CD4-positive, alpha-beta T cell (primary cell): ENCODE measurements around the gene RNF223. TPM values are rescaled to one million over a fixed set of nuclear protein-coding genes. Genes with fewer than 3 reads are reported as not detected.

Source experiments
- ATAC-seq: fragments of 200-7000 bp; cut with Tn5 transposase; one replicate; pipeline ENCODE4 v1.10.0; 2022; ENCODE audit warnings: mild to moderate bottlenecking; ENCODE audit not compliant: poor library complexity
- CTCF ChIA-PET: fragments of 350-600 bp; sonication (Branson Sonifier 250); formaldehyde crosslinking; loops from one replicate; lab custom pipeline; 2021; ENCODE audit warnings: antibody characterized with exemption, inconsistent platforms; lab: Charles Lee
- POLR2A ChIA-PET: fragments of 350-600 bp; sonication (Branson Sonifier 250); formaldehyde crosslinking; loops from one replicate; lab custom pipeline; 2021; ENCODE audit warnings: antibody characterized with exemption, inconsistent platforms; lab: Charles Lee
- DNase-seq, 14 experiments: peaks; one replicate each; pipeline ENCODE4 v3.0.0-alpha.2; 2013 to 2020; ENCODE audit warnings: mixed read lengths in 2 of 14
- H3K27ac ChIP-seq, 2 donors: one replicate each; pipeline versions ENCODE4 v1.5.1 to v1.7.0; 2013; ENCODE audit warnings: low read length in 2 of 2, low read depth in 1 of 2, mild to moderate bottlenecking in 1 of 2
- H3K27me3 ChIP-seq, 2 experiments: 1 replicate in 1 of 2; 2 replicates in 1 of 2; pipeline versions ENCODE4 v1.6.1 to v1.7.0; 2013; ENCODE audit warnings: low read length in 2 of 2, control low read depth in 1 of 2, mild to moderate bottlenecking in 1 of 2, moderate library complexity in 1 of 2; ENCODE audit not compliant: insufficient read depth in 2 of 2, control insufficient read depth in 1 of 2
- H3K36me3 ChIP-seq: one replicate; pipeline ENCODE4 v1.6.1; 2013; ENCODE audit warnings: low read length, control low read depth; ENCODE audit not compliant: insufficient read depth
- H3K4me1 ChIP-seq: one replicate; pipeline ENCODE4 v1.6.1; 2013; ENCODE audit warnings: low read length, control low read depth; ENCODE audit not compliant: insufficient read depth
- H3K4me3 ChIP-seq: one replicate; pipeline ENCODE4 v1.5.1; 2013; ENCODE audit warnings: mild to moderate bottlenecking, low read length, moderate library complexity
- H3K9me3 ChIP-seq, 2 experiments: 1 replicate in 1 of 2; 2 replicates in 1 of 2; pipeline versions ENCODE4 v1.6.1 to v1.7.0; 2013; ENCODE audit warnings: low read length in 2 of 2, mild to moderate bottlenecking in 2 of 2, control low read depth in 1 of 2, moderate library complexity in 1 of 2; ENCODE audit not compliant: control insufficient read depth in 1 of 2, insufficient read depth in 1 of 2
- H3K27ac Mint-ChIP-seq: one replicate; pipeline ENCODE4 v1.8.0; 2020; ENCODE audit warnings: mixed read lengths
- H3K27me3 Mint-ChIP-seq: one replicate; pipeline ENCODE4 v1.8.0; 2021; ENCODE audit warnings: mixed read lengths
- H3K36me3 Mint-ChIP-seq: one replicate; pipeline ENCODE4 v1.8.0; 2021; ENCODE audit warnings: low read depth, mixed read lengths
- H3K4me1 Mint-ChIP-seq: one replicate; pipeline ENCODE4 v1.8.0; 2021; ENCODE audit warnings: low read depth, mixed read lengths
- H3K4me3 Mint-ChIP-seq: one replicate; pipeline ENCODE4 v1.8.0; 2020; ENCODE audit warnings: mild to moderate bottlenecking, mixed read lengths
- H3K9me3 Mint-ChIP-seq: one replicate; pipeline ENCODE4 v1.8.0; 2020; ENCODE audit warnings: mixed read lengths
- intact Hi-C, 2 experiments: fragments of 100-400 bp; cut with DNase I in 1 of 2; cut with micrococcal nuclease in 1 of 2; formaldehyde crosslinking; loops; one replicate each; pipeline versions ENCODE4 v1.15.1 to v1.9.0; 2023 to 2025; cut with DNase I, micrococcal nuclease
- total RNA-seq, 174 experiments: library from RNA in 2 of 174; stranded (reverse) in 2 of 174; gene quantifications; one replicate each; pipeline ENCODE4 v1.2.3 and lab custom pipeline; 2021 to 2026
- TF ChIP-seq, protein P1 (sequence below): fragments of 200-600 bp; IDR thresholded peaks from one replicate; pipeline ENCODE4 v1.8.0; 2022; ENCODE audit warnings: antibody characterized with exemption, mild to moderate bottlenecking

The RNF223 gene
- total RNA-seq, 2 experiments from 2014 or later = not detected

DNA sequence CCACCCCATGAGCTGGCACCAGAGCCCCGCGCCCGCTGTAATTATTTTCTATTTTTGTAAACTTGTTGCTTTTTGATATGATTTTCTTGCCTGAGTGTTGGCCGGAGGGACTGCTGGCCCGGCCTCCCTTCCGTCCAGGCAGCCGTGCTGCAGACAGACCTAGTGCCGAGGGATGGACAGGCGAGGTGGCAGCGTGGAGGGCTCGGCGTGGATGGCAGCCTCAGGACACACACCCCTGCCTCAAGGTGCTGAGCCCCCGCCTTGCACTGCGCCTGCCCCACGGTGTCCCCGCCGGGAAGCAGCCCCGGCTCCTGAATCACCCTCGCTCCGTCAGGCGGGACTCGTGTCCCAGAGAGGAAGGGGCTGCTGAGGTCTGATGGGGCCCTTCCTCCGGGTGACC is 19.1 kb downstream of the RNF223 start:
- TF ChIP-seq, protein P1, sequence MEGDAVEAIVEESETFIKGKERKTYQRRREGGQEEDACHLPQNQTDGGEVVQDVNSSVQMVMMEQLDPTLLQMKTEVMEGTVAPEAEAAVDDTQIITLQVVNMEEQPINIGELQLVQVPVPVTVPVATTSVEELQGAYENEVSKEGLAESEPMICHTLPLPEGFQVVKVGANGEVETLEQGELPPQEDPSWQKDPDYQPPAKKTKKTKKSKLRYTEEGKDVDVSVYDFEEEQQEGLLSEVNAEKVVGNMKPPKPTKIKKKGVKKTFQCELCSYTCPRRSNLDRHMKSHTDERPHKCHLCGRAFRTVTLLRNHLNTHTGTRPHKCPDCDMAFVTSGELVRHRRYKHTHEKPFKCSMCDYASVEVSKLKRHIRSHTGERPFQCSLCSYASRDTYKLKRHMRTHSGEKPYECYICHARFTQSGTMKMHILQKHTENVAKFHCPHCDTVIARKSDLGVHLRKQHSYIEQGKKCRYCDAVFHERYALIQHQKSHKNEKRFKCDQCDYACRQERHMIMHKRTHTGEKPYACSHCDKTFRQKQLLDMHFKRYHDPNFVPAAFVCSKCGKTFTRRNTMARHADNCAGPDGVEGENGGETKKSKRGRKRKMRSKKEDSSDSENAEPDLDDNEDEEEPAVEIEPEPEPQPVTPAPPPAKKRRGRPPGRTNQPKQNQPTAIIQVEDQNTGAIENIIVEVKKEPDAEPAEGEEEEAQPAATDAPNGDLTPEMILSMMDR = no peak
- no peaks in the 10 kb centered on the region for H3K9me3 Mint-ChIP-seq
- intact Hi-C loops = no loop called here
- Histone ChIP-seq H3K4me3 (no peak overlapping the region), H3K27me3 (peaks cover 12 to 20% of the 10 kb centered on the region in 2 experiments), H3K36me3 (no peaks in the 10 kb centered on the region), H3K4me1 (peaks cover 14% of the 10 kb centered on the region), H3K27ac (no peak overlapping the region), H3K9me3 (peaks cover 0 to 14% of the 10 kb centered on the region in 2 experiments)
- ATAC-seq (no peak), DNase-seq (no peak)
- H3K27ac Mint-ChIP-seq = no peak overlapping the region
- H3K36me3 Mint-ChIP-seq = no peaks in the 10 kb centered on the region
- no peak overlapping the region for H3K4me3 Mint-ChIP-seq
- POLR2A ChIA-PET = no interaction called here
- CTCF ChIA-PET = no interaction called here
- peaks cover 4% of the 10 kb centered on the region for H3K4me1 Mint-ChIP-seq
- H3K27me3 Mint-ChIP-seq = peaks cover 24% of the 10 kb centered on the region

DNA sequence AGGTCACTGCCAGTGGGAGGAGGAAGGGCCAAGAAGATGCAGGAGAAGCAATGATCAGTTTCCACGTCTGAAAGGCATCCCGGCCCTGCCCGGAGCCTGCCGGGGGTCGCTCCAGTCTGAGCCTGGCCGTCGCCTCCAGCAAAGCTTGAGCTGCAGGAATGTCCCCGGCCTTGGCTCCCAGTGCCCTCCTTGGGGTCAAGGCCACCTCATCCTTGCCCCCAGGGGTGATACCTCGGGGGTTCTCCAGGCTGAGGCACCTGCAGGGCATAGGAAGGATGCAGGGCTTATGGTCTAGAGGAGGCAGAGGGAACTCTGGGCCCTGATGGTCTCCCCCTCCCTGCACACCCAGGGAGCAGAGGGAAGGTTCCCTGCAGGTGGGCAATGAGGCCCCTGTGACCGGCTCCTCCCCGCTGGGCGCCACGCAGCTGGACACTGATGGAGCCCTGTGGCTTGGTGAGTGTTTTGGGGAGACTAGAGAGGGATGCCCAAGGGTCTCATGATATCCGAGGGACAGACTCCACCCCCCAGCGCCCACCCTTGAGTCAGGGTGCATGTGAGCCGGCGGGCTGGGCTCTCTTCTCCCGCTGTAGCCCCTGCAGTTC is 19.9 kb downstream of the RNF223 start:
- no peak for ATAC-seq
- TF ChIP-seq, protein P1 = no peak
- CTCF ChIA-PET = no interaction called here

DNA sequence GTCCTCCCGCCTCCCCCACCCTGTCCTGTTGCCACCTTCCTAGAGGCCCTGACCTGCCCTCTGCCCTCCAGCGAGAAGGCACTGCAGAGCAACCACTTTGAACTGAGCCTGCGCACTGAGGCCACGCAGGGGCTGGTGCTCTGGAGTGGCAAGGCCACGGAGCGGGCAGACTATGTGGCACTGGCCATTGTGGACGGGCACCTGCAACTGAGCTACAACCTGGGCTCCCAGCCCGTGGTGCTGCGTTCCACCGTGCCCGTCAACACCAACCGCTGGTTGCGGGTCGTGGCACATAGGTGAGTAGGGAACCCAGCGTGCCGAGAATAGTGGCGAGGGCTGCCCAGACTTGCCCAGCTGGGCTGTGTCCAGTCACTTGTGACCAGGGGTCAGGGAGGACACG is 20.4 kb downstream of the RNF223 start:
- CTCF ChIA-PET = interaction anchor here (0.6 kb wide), 1 partner anchor 218 kb away, joined by 4 read pairs; no protein-coding TSS in a partner anchor
- Mint-ChIP-seq H3K4me3 (no peak overlapping the region), H3K27ac (no peak overlapping the region), H3K4me1 (peaks cover under 1% of the 10 kb centered on the region), H3K9me3 (no peaks in the 10 kb centered on the region), H3K36me3 (no peaks in the 10 kb centered on the region), H3K27me3 (peaks cover 20% of the 10 kb centered on the region)
- Histone ChIP-seq H3K9me3 (peaks cover 0 to 9% of the 10 kb centered on the region in 2 experiments), H3K27me3 (peaks cover 6 to 8% of the 10 kb centered on the region in 2 experiments), H3K36me3 (no peaks in the 10 kb centered on the region), H3K4me1 (peaks cover 2% of the 10 kb centered on the region), H3K27ac (no peak overlapping the region), H3K4me3 (no peak overlapping the region)
- TF ChIP-seq, protein P1 = no peak
- DNase-seq (no peak), ATAC-seq (no peak)
- POLR2A ChIA-PET = no interaction called here
- intact Hi-C loops = no loop called here

More for the DNA sequence above, 19.9 kb downstream of the RNF223 start:
- intact Hi-C loops = no loop called here
- Mint-ChIP-seq H3K27ac (no peak overlapping the region), H3K36me3 (no peaks in the 10 kb centered on the region), H3K4me1 (peaks cover 4% of the 10 kb centered on the region), H3K9me3 (no peaks in the 10 kb centered on the region), H3K4me3 (no peak overlapping the region), H3K27me3 (peaks cover 23% of the 10 kb centered on the region)
- no peaks in the 10 kb centered on the region for H3K36me3 ChIP-seq
- peaks cover 9 to 13% of the 10 kb centered on the region in 2 experiments for H3K27me3 ChIP-seq
- peaks cover 0 to 14% of the 10 kb centered on the region in 2 experiments for H3K9me3 ChIP-seq
- H3K4me3 ChIP-seq = no peak overlapping the region
- POLR2A ChIA-PET = no interaction called here
- no peak for DNase-seq
- H3K4me1 ChIP-seq = peaks cover 7% of the 10 kb centered on the region
- H3K27ac ChIP-seq = no peak overlapping the region
